A549 (cell line): Measurements from ENCODE around the gene SPRED3. TPM values are rescaled to one million over a fixed set of nuclear protein-coding genes. Genes with fewer than 3 reads are reported as not detected.
"Not testable (repeated sequence)": the region's sequence is repeated elsewhere in the genome, so short reads cannot be mapped to it uniquely, and the experiment has no call there.

Source experiments
- ATAC-seq, 2 experiments: fragments of 200-7000 bp in 1 of 2; fragments of >200 bp in 1 of 2; cut with Nextera tagmentation in 1 of 2; cut with Tn5 transposase in 1 of 2; 3 replicates each; pipeline versions ENCODE4 v1.8.0 to v1.9.1; 2018 to 2020; ENCODE audit warnings: mild to moderate bottlenecking in 1 of 2, moderate library complexity in 1 of 2
- CTCF ChIA-PET: fragments of 300-600 bp; sonication (Branson Sonifier 250); formaldehyde crosslinking; extraction: SDS; loops from one replicate; lab custom pipeline; 2021; ENCODE audit warnings: antibody characterized with exemption, inconsistent platforms; lab: Yijun Ruan, JAX
- POLR2A ChIA-PET: fragments of 350-600 bp; formaldehyde crosslinking; extraction: SDS; loops from one replicate; lab custom pipeline; 2021; ENCODE audit warnings: antibody characterized with exemption, inconsistent platforms; lab: Yijun Ruan, JAX
- DNase-seq, 2 experiments: peaks; one replicate each; pipeline versions ENCODE4 v3.0.0 to v3.0.0-alpha.2; 2011 to 2016; ENCODE audit warnings: low read depth in 1 of 2, low spot score in 1 of 2
- FAIRE-seq: peaks from 2 replicates; lab custom pipeline; 2011; peaks lifted over from hg19 to GRCh38; lab: Jason Lieb, UNC
- H3K27ac ChIP-seq, 2 experiments: fragments of >200 bp; sonication (Bioruptor Twin); formaldehyde crosslinking; 3 replicates each; pipeline ENCODE4 v1.5.1; 2016 to 2017
- H3K4me1 ChIP-seq: fragments of >200 bp; sonication (Bioruptor Twin); formaldehyde crosslinking; 3 replicates; pipeline ENCODE4 v1.6.1; 2016
- H3K4me2 ChIP-seq: fragments of >200 bp; sonication (Bioruptor Twin); formaldehyde crosslinking; 3 replicates; pipeline ENCODE4 v1.6.1; 2016
- H3K4me3 ChIP-seq: fragments of >200 bp; sonication (Bioruptor Twin); formaldehyde crosslinking; 3 replicates; pipeline ENCODE4 v1.5.1; 2016
- H3K9me3 ChIP-seq: fragments of >200 bp; sonication (Bioruptor Twin); formaldehyde crosslinking; 3 replicates; pipeline ENCODE4 v1.6.1; 2016
- CBX8 ChIP-seq: fragments of 200-600 bp; sonication (generic); IDR thresholded peaks from 2 replicates; pipeline ENCODE4 v1.6.1; 2016
- EHMT2 ChIP-seq: fragments of 200-600 bp; sonication (generic); IDR thresholded peaks from 2 replicates; pipeline ENCODE4 v1.6.1; 2016; ENCODE audit warnings: antibody characterized with exemption, low read depth, mild to moderate bottlenecking, moderate library complexity
- ESRRA ChIP-seq: fragments of 150-350 bp; IDR thresholded peaks from 2 replicates; pipeline ENCODE4 v1.6.1; 2014; ENCODE audit warnings: mild to moderate bottlenecking, low read length, borderline replicate concordance
- FOXS1 ChIP-seq: fragments of 250-450 bp; sonication (Bioruptor Pico); IDR thresholded peaks from 2 replicates; pipeline ENCODE4 v1.5.0; 2020; ENCODE audit warnings: mild to moderate bottlenecking, moderate library complexity
- HOXB13 ChIP-seq: fragments of 250-450 bp; sonication (Bioruptor Pico); IDR thresholded peaks from 2 replicates; pipeline ENCODE4 v1.5.0; 2020; ENCODE audit warnings: low read depth, mild to moderate bottlenecking, moderate library complexity
- JUN ChIP-seq, 2 experiments: fragments of >200 bp; sonication (Bioruptor Twin); formaldehyde crosslinking; IDR thresholded peaks; 2 replicates in 1 of 2; 3 replicates in 1 of 2; pipeline ENCODE4 v1.6.1; 2016 to 2017
- MAZ ChIP-seq: fragments of 150-350 bp; IDR thresholded peaks from 2 replicates; pipeline ENCODE4 v1.6.1; 2014; ENCODE audit warnings: antibody characterized with exemption, low read depth, low read length, borderline replicate concordance
- MYC ChIP-seq: IDR thresholded peaks from 2 replicates; pipeline ENCODE4 v1.6.1; 2012; ENCODE audit warnings: mild to moderate bottlenecking, inconsistent platforms, low read length, improper control_type of control experiment, borderline replicate concordance
- NPAS2 ChIP-seq: fragments of 250-450 bp; sonication (Bioruptor Pico); IDR thresholded peaks from 2 replicates; pipeline ENCODE4 v1.8.0; 2022; ENCODE audit warnings: mild to moderate bottlenecking, moderate library complexity, borderline replicate concordance
- POLR2A ChIP-seq: IDR thresholded peaks from 2 replicates; pipeline ENCODE4 v1.6.1; 2012; ENCODE audit warnings: mild to moderate bottlenecking, low read length
- POLR2AphosphoS2 ChIP-seq: conservative IDR thresholded peaks from 2 replicates; pipeline ENCODE4 v1.6.1; 2012; ENCODE audit warnings: low read length, improper control_type of control experiment, inconsistent platforms
- RCOR1 ChIP-seq: fragments of 150-350 bp; IDR thresholded peaks from 2 replicates; pipeline ENCODE4 v1.6.1; 2014; ENCODE audit warnings: antibody characterized with exemption, low read length, low read depth
- ZC3H11A ChIP-seq: fragments of 450-650 bp; IDR thresholded peaks from 2 replicates; pipeline ENCODE4 v1.6.1; 2014; ENCODE audit warnings: antibody characterized with exemption, mild to moderate bottlenecking
- WGBS: methylation state at CpG from one replicate; pipeline ENCODE4 v1.1.6; 2017; ENCODE audit errors: missing lambda C conversion rate; 5-methylcytosine and 5-hydroxymethylcytosine counted together
- polyA minus RNA-seq: library from RNA; depleted of rRNA, polyadenylated mRNA; stranded (reverse); fragments of >200 nt; gene quantifications from 2 replicates; pipeline ENCODE4 v1.2.3, GENCODE V29; 2011; rRNA and poly(A)+ RNA removed
- polyA plus RNA-seq, 4 experiments: library from polyadenylated mRNA; depleted of rRNA in 3 of 4; stranded (reverse); fragments of >200 nt; fragmentation: RNase III in 1 of 4; extraction: RNeasy Plus Mini Kit Qiagen cat#74134 plus additional on column Dnase treatment in 1 of 4; gene quantifications; 2 replicates in 3 of 4; 3 replicates in 1 of 4; pipeline ENCODE4 v1.2.3, GENCODE V29; 2011 to 2017
- TF ChIP-seq, protein P1 (sequence below): IDR thresholded peaks from 2 replicates; pipeline ENCODE4 v1.6.1; 2012
- TF ChIP-seq, protein P2 (sequence below): IDR thresholded peaks from 2 replicates; pipeline ENCODE4 v1.6.1; 2012
- TF ChIP-seq, protein P3 (sequence below): IDR thresholded peaks from 2 replicates; pipeline ENCODE4 v1.6.1; 2012; ENCODE audit warnings: low read depth, borderline replicate concordance
- TF ChIP-seq, protein P4 (sequence below): fragments of >200 bp; sonication (Bioruptor Twin); formaldehyde crosslinking; IDR thresholded peaks from 3 replicates; pipeline ENCODE4 v1.6.1; 2016
- TF ChIP-seq, protein P5 (sequence below): fragments of 250-450 bp; sonication (Bioruptor Pico); IDR thresholded peaks from 2 replicates; pipeline ENCODE4 v1.5.0; 2020; ENCODE audit warnings: low read depth, mild to moderate bottlenecking, moderate library complexity

SPRED3 gene, protein sequence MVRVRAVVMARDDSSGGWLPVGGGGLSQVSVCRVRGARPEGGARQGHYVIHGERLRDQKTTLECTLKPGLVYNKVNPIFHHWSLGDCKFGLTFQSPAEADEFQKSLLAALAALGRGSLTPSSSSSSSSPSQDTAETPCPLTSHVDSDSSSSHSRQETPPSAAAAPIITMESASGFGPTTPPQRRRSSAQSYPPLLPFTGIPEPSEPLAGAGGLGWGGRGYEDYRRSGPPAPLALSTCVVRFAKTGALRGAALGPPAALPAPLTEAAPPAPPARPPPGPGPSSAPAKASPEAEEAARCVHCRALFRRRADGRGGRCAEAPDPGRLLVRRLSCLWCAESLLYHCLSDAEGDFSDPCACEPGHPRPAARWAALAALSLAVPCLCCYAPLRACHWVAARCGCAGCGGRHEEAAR
- polyA plus RNA-seq (2011; rRNA removed) (3.0 and 3.5 TPM in 2 replicates), polyA plus RNA-seq (2017; fragmentation: RNase III; extraction: RNeasy Plus Mini Kit Qiagen cat#74134 plus additional on column Dnase treatment) (2.6 to 3.6 TPM (median 2.8 TPM) in 3 replicates), polyA minus RNA-seq (4.0 and 8.1 TPM in 2 replicates)
- 2.3 and 2.6 TPM in 2 replicates for polyA plus RNA-seq (2012; cell fraction: cytosol; rRNA removed)
- polyA plus RNA-seq (2012; cell fraction: nucleus; rRNA removed): 11.1 and 12.9 TPM in 2 replicates

DNA sequence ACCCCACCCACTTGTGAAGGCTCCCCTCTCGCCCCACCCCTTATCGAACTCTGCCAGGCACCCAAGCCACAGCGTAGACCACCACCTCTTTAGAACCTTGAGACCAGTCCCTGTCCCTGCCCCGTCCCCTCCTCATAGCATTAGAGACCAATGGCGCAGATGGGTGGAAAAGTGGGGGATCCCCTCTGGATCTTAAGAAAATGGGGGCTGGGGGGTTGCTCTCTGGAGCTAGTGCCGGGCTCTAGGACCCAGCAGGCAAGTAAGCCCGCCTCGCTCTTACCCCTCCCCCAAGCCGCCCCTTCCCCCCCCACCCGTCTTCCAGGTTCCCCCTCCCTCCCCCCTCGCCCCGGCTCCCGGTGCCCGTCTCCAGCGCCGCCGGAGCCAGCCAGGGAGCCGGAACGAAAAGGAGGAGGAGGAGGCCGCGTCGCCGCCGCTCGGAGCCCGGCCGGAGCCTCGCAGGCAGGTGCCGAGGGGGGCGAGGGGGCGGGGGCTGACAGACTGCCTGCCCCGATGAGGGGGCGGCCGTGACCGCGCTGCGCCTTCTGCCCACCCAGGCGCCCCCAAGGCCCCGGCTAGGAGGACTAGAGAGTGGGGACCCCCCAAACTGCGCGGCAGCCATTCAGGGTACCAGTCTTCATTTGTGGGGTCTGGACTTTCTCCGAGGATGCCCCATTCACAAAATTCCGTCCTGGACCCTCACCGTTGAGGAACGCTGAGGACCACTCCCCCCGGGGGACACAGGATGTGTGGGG, at the start of gene SPRED3:
SPRED3 (plus strand) TSS at position 349 of the 752 bp plus-strand sequence. CDS start 1,606 bp downstream, outside the sequence.
- Histone ChIP-seq H3K4me1 (peaks cover 42% of the 10 kb centered on the region), H3K4me3 (peak within 1 kb of the TSS; percentile 61), H3K27ac (peak within 1 kb of the TSS; percentile 71 to 90), H3K9me3 (no peaks in the 10 kb centered on the region), H3K4me2 (peak within 1 kb of the TSS; percentile 86)
- FAIRE-seq: no peak
- TF ChIP-seq MYC (0 out of 2 replicates have a peak, but pooled peaks have one; percentile 15), FOXS1 (CRISPR knock-in tag) (no peak), POLR2AphosphoS2 (peak; percentile 6; the same call in 1 of the 2 replicates), MAZ (0 out of 2 replicates have a peak, but pooled peaks have one; percentile 86), NPAS2 (CRISPR knock-in tag) (no peak), JUN (IDR thresholded peaks at IDR 0.05) (peak; percentile 32 to 76; a peak in 3 of 5 replicates)
- TF ChIP-seq, protein P1, sequence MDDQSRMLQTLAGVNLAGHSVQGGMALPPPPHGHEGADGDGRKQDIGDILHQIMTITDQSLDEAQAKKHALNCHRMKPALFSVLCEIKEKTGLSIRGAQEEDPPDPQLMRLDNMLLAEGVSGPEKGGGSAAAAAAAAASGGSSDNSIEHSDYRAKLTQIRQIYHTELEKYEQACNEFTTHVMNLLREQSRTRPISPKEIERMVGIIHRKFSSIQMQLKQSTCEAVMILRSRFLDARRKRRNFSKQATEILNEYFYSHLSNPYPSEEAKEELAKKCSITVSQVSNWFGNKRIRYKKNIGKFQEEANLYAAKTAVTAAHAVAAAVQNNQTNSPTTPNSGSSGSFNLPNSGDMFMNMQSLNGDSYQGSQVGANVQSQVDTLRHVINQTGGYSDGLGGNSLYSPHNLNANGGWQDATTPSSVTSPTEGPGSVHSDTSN: 0 out of 2 replicates have a peak, but pooled peaks have one; percentile 37
- TF ChIP-seq, protein P2, sequence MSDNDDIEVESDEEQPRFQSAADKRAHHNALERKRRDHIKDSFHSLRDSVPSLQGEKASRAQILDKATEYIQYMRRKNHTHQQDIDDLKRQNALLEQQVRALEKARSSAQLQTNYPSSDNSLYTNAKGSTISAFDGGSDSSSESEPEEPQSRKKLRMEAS: peak; percentile 20; the same call in 1 of the 2 replicates
- ATAC-seq: peak; percentile 7 to 21
- POLR2A ChIA-PET: interaction anchor here (0.9 to 3.4 kb wide), 11 partner anchors 10 to 542 kb away, joined by 3 to 89 read pairs (median 9); partner anchors contain the start of genes C19orf33, CATSPERG, EIF3K and FAM98C
- 3% methylated on average over 25 of the region's 46 CpGs for WGBS
- peak; percentile 78 to 79 for DNase-seq
- CTCF ChIA-PET: interaction anchor here (0.7 to 12.4 kb wide), 16 partner anchors 10 to 564 kb away, joined by 3 to 254 read pairs (median 4); partner anchors contain the start of genes C19orf33, CATSPERG, FAM98C and MRPS12

DNA sequence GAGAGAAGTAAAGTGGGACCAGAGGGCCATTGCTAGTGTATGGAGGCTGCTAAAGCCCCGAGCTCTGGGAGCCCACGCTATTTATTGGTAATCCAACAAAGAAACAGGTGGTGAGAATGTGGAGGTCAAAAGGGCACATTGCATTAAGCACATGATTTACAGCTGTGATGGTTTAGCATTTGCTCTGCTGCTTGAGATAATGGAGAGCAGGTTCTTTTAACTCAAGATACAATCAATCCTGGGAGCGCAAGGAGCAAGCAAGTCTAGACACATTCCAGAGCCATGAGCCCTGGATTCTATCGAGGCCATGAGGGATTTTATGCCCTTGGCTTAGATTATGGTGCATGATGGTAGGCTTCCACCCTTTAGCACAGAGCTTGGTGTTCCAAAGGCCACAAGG, 49.5 kb upstream of the SPRED3 start:
- H3K4me2 ChIP-seq, ATAC-seq, H3K4me1 ChIP-seq, H3K9me3 ChIP-seq, H3K27ac ChIP-seq, DNase-seq, FAIRE-seq, H3K4me3 ChIP-seq: not testable (repeated sequence)
- 79% methylated on average over 4 of the region's 4 CpGs for WGBS
- CTCF ChIA-PET: interaction anchor here (0.7 to 3.3 kb wide), 16 partner anchors 10 to 197 kb away, joined by 3 to 25 read pairs (median 4); partner anchors contain the start of genes FAM98C, PPP1R14A and PSMD8
- POLR2A ChIA-PET: interaction anchor here (1.2 kb wide), 1 partner anchor 35 kb away, joined by 4 read pairs; the partner anchor contains the start of gene PSMD8

DNA sequence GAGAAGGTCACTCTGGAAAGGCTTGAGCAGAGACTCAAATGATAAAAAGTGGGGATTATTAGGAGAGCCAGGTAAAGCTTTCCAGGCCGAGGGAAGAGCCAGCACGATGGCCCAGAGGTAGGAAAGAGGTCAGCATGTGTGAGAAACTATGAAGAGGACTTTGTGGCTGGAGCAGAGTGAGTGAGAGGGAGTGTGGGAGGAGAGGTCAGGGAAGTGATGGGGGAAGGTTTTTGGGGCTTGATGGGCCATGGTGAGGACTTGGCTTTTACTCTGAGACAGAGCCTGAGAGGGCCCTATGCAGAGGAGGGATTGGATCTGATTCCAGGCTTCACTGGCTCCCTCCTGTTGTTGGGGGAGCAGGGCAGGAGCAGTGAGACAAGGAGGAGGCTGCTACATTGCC, 47.6 kb upstream of the SPRED3 start:
- ChIA-PET POLR2A (no interaction called here), CTCF (interaction anchor here (0.6 to 2.6 kb wide), 8 partner anchors 19 to 442 kb away, joined by 3 to 14 read pairs (median 5); partner anchors contain the start of genes FAM98C and PPP1R14A)
- TF ChIP-seq JUN (IDR thresholded peaks at IDR 0.05): no peak
- TF ChIP-seq, protein P3, sequence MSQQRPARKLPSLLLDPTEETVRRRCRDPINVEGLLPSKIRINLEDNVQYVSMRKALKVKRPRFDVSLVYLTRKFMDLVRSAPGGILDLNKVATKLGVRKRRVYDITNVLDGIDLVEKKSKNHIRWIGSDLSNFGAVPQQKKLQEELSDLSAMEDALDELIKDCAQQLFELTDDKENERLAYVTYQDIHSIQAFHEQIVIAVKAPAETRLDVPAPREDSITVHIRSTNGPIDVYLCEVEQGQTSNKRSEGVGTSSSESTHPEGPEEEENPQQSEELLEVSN: no peak
- no peak for TF ChIP-seq POLR2A
- no peak for TF ChIP-seq RCOR1
- no peak for TF ChIP-seq ZC3H11A
- TF ChIP-seq EHMT2: no peak
- no peak for TF ChIP-seq HOXB13 (CRISPR knock-in tag)
- TF ChIP-seq CBX8: no peak
- TF ChIP-seq, protein P4, sequence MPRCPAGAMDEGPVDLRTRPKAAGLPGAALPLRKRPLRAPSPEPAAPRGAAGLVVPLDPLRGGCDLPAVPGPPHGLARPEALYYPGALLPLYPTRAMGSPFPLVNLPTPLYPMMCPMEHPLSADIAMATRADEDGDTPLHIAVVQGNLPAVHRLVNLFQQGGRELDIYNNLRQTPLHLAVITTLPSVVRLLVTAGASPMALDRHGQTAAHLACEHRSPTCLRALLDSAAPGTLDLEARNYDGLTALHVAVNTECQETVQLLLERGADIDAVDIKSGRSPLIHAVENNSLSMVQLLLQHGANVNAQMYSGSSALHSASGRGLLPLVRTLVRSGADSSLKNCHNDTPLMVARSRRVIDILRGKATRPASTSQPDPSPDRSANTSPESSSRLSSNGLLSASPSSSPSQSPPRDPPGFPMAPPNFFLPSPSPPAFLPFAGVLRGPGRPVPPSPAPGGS: no peak
- TF ChIP-seq, protein P5, sequence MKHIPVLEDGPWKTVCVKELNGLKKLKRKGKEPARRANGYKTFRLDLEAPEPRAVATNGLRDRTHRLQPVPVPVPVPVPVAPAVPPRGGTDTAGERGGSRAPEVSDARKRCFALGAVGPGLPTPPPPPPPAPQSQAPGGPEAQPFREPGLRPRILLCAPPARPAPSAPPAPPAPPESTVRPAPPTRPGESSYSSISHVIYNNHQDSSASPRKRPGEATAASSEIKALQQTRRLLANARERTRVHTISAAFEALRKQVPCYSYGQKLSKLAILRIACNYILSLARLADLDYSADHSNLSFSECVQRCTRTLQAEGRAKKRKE (CRISPR knock-in tag): no peak
- no peak for TF ChIP-seq ESRRA
- peaks cover 5% of the 10 kb centered on the region; the same call in 2 of the 3 replicates for H3K4me1 ChIP-seq
- 81% methylated on average over 2 of the region's 2 CpGs for WGBS
- no peaks in the 10 kb centered on the region for H3K9me3 ChIP-seq
- H3K4me2 ChIP-seq: no peak overlapping the region
- FAIRE-seq (no peak), ATAC-seq (no peak), DNase-seq (no peak)
- no peak overlapping the region for H3K4me3 ChIP-seq
- H3K27ac ChIP-seq: no peak overlapping the region
